Measurements from ENCODE around the gene GPC6. TPM values are rescaled to one million over a fixed set of nuclear protein-coding genes. Genes with fewer than 3 reads are reported as not detected.

The GPC6 gene
- total RNA-seq, 1 donor from 2014 or later, result 8.4 TPM

- Histone ChIP-seq H3K9me3 (no peaks in the 10 kb centered on the region), H3K27me3 (no peaks in the 10 kb centered on the region), H3K4me3 (no peak overlapping the region), H3K4me1 (no peaks in the 10 kb centered on the region), H3K36me3 (no peaks in the 10 kb centered on the region), H3K27ac (no peak overlapping the region)
- intact Hi-C loops (cut with DNase I), result no loop called here
- no peak for TF ChIP-seq CTCF (IDR thresholded peaks at IDR 0.05)
- ATAC-seq, result no peak
- no peak for DNase-seq
Observed at GRCh38 chr13:94210816-94211215, 984.2 kb downstream of the GPC6 start.

GRCh38 chr13:94212196-94212595 is 985.6 kb downstream of the GPC6 start:
- Histone ChIP-seq H3K9me3 (no peaks in the 10 kb centered on the region), H3K27ac (no peak overlapping the region), H3K27me3 (no peaks in the 10 kb centered on the region), H3K4me1 (no peaks in the 10 kb centered on the region), H3K36me3 (no peaks in the 10 kb centered on the region), H3K4me3 (no peak overlapping the region)
- no peak for DNase-seq
- intact Hi-C loops (cut with DNase I), result no loop called here
- TF ChIP-seq CTCF (IDR thresholded peaks at IDR 0.05), result no peak
- ATAC-seq, result no peak

GRCh38 chr13:94214121-94214520 is 987.5 kb downstream of the GPC6 start:
- H3K4me1 ChIP-seq, result no peaks in the 10 kb centered on the region
- intact Hi-C loops (cut with DNase I), result no loop called here
- no peak for DNase-seq

GRCh38 chr13:94214975-94215374 is 988.4 kb downstream of the GPC6 start:
- no peak for ATAC-seq
- no peaks in the 10 kb centered on the region for H3K9me3 ChIP-seq
- TF ChIP-seq CTCF (IDR thresholded peaks at IDR 0.05), result no peak

More at GRCh38 chr13:94214121-94214520, 987.5 kb downstream of the GPC6 start:
- no peak for TF ChIP-seq CTCF (IDR thresholded peaks at IDR 0.05)
- H3K36me3 ChIP-seq, result no peaks in the 10 kb centered on the region
- no peak overlapping the region for H3K4me3 ChIP-seq
- H3K27me3 ChIP-seq, result no peaks in the 10 kb centered on the region
- H3K9me3 ChIP-seq, result no peaks in the 10 kb centered on the region
- no peak overlapping the region for H3K27ac ChIP-seq
- ATAC-seq, result no peak

GRCh38 chr13:94216476-94216875 is 989.9 kb downstream of the GPC6 start:
- DNase-seq (no peak), ATAC-seq (no peak)
- H3K4me1 ChIP-seq, result no peaks in the 10 kb centered on the region
- H3K27me3 ChIP-seq, result no peaks in the 10 kb centered on the region
- no peaks in the 10 kb centered on the region for H3K36me3 ChIP-seq
- no peaks in the 10 kb centered on the region for H3K9me3 ChIP-seq
- H3K4me3 ChIP-seq, result no peak overlapping the region
- intact Hi-C loops (cut with DNase I), result no loop called here
- TF ChIP-seq CTCF (IDR thresholded peaks at IDR 0.05), result no peak
- H3K27ac ChIP-seq, result no peak overlapping the region

More at GRCh38 chr13:94214975-94215374, 988.4 kb downstream of the GPC6 start:
- no peak for DNase-seq
- Histone ChIP-seq H3K27ac (no peak overlapping the region), H3K27me3 (no peaks in the 10 kb centered on the region), H3K4me3 (no peak overlapping the region), H3K4me1 (no peaks in the 10 kb centered on the region), H3K36me3 (no peaks in the 10 kb centered on the region)
- intact Hi-C loops (cut with DNase I), result no loop called here

GRCh38 chr13:94217370-94217769 is 990.8 kb downstream of the GPC6 start:
- no peaks in the 10 kb centered on the region for H3K36me3 ChIP-seq
- H3K4me3 ChIP-seq, result no peak overlapping the region
- no peak for ATAC-seq
- no peaks in the 10 kb centered on the region for H3K4me1 ChIP-seq
- no peak overlapping the region for H3K27ac ChIP-seq
- no peak for DNase-seq
- H3K27me3 ChIP-seq, result no peaks in the 10 kb centered on the region
- H3K9me3 ChIP-seq, result no peaks in the 10 kb centered on the region
- no peak for TF ChIP-seq CTCF (IDR thresholded peaks at IDR 0.05)
- intact Hi-C loops (cut with DNase I), result no loop called here

Measured in upper lobe of right lung (tissue), 1 donor.